IgD-negative memory B cell (primary cell): Measurements from ENCODE around the gene KDM1B. TPM values are rescaled to one million over a fixed set of nuclear protein-coding genes. Genes with fewer than 3 reads are reported as not detected.

ENCODE experiments used
- H3K27ac Mint-ChIP-seq, 3 donors: one replicate each; pipeline ENCODE4 v1.8.0; 2020 to 2022; ENCODE audit warnings: mild to moderate bottlenecking in 3 of 3, mixed read lengths in 3 of 3, moderate library complexity in 1 of 3
- H3K27me3 Mint-ChIP-seq: one replicate; pipeline ENCODE4 v1.8.0; 2021; ENCODE audit warnings: mixed read lengths
- H3K36me3 Mint-ChIP-seq: one replicate; pipeline ENCODE4 v1.8.0; 2020; ENCODE audit warnings: mild to moderate bottlenecking, mixed read lengths
- H3K4me1 Mint-ChIP-seq, 3 donors: one replicate each; pipeline ENCODE4 v1.8.0; 2020 to 2022; ENCODE audit warnings: mixed read lengths in 3 of 3, mild to moderate bottlenecking in 1 of 3
- H3K4me3 Mint-ChIP-seq, 4 donors: one replicate each; pipeline ENCODE4 v1.8.0; 2020 to 2022; ENCODE audit warnings: mild to moderate bottlenecking in 4 of 4, mixed read lengths in 4 of 4, moderate library complexity in 3 of 4
- H3K9me3 Mint-ChIP-seq, 3 donors: one replicate each; pipeline ENCODE4 v1.8.0; 2020 to 2021; ENCODE audit warnings: mixed read lengths in 3 of 3, mild to moderate bottlenecking in 1 of 3
- polyA plus RNA-seq: library from polyadenylated mRNA; unstranded; fragments of 300-500 nt; fragmentation: Illumina TruSeq; gene quantifications from one replicate; pipeline ENCODE4 v1.2.3, GENCODE V29; 2021

KDM1B gene, protein sequence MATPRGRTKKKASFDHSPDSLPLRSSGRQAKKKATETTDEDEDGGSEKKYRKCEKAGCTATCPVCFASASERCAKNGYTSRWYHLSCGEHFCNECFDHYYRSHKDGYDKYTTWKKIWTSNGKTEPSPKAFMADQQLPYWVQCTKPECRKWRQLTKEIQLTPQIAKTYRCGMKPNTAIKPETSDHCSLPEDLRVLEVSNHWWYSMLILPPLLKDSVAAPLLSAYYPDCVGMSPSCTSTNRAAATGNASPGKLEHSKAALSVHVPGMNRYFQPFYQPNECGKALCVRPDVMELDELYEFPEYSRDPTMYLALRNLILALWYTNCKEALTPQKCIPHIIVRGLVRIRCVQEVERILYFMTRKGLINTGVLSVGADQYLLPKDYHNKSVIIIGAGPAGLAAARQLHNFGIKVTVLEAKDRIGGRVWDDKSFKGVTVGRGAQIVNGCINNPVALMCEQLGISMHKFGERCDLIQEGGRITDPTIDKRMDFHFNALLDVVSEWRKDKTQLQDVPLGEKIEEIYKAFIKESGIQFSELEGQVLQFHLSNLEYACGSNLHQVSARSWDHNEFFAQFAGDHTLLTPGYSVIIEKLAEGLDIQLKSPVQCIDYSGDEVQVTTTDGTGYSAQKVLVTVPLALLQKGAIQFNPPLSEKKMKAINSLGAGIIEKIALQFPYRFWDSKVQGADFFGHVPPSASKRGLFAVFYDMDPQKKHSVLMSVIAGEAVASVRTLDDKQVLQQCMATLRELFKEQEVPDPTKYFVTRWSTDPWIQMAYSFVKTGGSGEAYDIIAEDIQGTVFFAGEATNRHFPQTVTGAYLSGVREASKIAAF
- 2.3 TPM for polyA plus RNA-seq

DNA sequence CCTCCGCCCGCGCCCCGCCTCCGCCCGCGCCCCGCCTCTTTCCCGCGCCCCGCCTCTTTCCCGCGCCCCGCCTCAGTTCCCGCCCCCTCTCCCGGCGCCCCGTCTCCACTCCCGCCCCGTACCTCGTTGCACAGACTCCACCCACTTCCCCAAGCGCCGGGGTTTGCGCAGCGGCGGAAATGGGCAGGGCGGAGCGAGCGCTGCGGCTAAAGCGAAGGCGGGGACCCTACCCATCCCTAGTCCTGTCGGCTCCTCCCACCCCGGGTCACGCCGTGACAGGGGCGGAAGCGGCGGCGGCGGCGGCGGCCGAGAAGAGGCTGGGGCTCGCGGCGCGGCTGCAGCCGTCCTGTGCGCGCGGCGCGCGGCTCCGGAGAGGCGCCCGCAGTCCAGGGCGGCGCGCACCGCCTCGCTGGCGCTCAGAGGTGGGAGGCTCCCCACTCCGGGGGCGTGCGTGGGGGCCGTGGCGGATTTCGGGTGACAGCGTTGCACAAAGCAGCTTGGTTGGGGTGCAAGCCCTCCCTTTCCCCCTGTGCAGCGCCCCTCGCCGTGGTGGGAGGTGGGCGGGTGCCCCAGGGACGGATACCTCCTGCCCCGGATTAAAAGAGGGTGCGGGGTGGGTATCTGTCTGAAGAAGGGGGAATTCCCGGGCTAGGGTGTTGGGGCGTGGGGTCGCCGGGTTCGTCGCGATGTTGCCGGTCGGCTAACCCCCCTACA, at the start of gene KDM1B:
Gene KDM1B (plus strand): TSS at position 273 of the 714 bp plus-strand sequence. CDS start 4,474 bp downstream, outside the sequence.
- Mint-ChIP-seq H3K27ac (peak within 1 kb of the TSS; percentile 94 to 98 (median 95)), H3K4me3 (peak within 1 kb of the TSS; percentile 98 to 99 (median 98)), H3K27me3 (no peaks in the 10 kb centered on the region), H3K4me1 (peaks cover 18 to 35% (median 19%) of the 10 kb centered on the region in 3 donors), H3K36me3 (peaks cover 10% of the 10 kb centered on the region), H3K9me3 (no peaks in the 10 kb centered on the region)

DNA sequence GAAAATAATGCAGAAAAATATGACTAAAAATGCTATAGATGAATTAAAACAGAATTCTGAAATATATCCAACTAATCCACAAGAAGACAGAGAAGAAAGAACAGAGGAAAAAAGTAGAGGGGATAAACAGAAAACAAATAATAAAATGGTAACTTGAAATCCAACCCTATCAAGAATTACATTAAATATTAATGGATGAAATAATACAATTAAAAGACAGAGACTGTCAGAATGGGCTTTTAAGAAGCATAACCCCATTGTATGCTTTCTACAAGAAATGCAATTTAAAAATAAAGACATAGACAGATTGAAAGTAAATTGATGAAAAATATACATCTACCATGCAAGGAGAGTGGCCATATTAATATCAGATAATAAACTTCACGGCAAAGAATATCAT, 48.2 kb upstream of the KDM1B start:
- Mint-ChIP-seq H3K9me3 (peaks cover 2 to 17% (median 9%) of the 10 kb centered on the region in 3 donors), H3K27ac (no peak overlapping the region), H3K4me1 (no peaks in the 10 kb centered on the region)

DNA sequence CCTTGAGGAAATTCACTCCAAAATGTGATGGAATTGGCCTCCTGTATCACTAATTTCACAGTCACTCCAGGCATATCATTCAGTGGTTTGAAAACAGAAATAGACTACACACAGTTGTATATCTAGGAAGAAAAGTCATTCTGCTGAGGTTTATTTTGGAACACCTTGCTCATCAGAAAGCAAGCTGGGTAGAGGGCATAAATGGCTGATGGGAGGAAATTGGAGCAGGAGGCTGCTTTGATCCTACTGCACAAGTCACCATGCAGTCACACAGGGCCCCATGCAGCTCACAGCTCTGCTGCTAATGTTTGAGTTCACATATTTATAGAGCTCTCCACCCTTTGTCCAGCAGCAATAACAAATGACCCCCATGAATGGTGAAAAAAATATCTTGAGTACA, 45.1 kb upstream of the KDM1B start:
- Mint-ChIP-seq H3K9me3 (peaks cover 2 to 17% (median 11%) of the 10 kb centered on the region in 3 donors), H3K4me3 (no peak overlapping the region), H3K27me3 (peaks cover 8% of the 10 kb centered on the region), H3K36me3 (peaks cover 2% of the 10 kb centered on the region), H3K4me1 (no peaks in the 10 kb centered on the region), H3K27ac (no peak overlapping the region)

More for the DNA sequence above, 48.2 kb upstream of the KDM1B start:
- Mint-ChIP-seq H3K27me3 (peaks cover 5% of the 10 kb centered on the region), H3K36me3 (peaks cover 2% of the 10 kb centered on the region), H3K4me3 (no peak overlapping the region)

DNA sequence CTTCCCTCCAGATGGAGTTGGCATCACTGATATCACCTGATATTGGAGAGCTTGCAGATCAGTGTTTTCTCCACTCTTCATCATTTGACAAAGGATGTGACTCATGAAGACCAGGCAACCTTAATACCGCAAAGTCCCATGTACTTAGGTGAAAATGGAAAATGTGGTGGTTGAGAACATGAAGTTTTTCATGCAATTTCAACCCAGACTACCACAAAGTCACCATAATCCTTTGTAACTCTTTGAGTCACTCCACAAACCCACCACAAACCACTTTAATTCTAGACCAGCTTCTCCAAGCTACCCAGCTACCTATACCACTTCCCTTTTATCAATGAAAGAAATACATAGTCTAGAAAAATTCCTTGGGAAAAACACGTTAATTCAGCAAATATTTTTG, 39.9 kb upstream of the KDM1B start:
- H3K9me3 Mint-ChIP-seq, result peaks cover 0 to 4% (median 0%) of the 10 kb centered on the region in 3 donors
- H3K4me3 Mint-ChIP-seq, result no peak overlapping the region
- no peaks in the 10 kb centered on the region for H3K36me3 Mint-ChIP-seq
- no peaks in the 10 kb centered on the region for H3K4me1 Mint-ChIP-seq
- H3K27ac Mint-ChIP-seq, result no peak overlapping the region
- peaks cover 7% of the 10 kb centered on the region for H3K27me3 Mint-ChIP-seq

DNA sequence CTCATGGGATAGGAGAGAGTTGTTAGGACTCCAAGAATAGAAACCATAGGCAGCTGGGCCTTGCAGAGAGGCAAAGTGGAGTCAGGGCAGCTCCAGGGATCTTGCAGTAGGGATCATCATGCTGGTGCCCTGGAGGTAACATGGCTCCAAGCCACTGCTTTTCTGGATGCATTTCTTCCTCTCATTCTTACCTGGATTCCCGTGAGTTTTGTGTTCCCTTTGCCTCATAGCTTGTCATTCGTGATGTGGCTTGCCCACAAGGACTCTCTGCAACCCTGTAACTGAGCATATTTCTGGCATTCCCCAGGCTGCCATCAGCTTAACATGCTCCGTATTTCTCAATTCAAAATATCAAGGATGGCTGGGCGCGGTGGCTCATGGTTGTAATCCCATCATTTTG, 38.1 kb upstream of the KDM1B start:
- Mint-ChIP-seq H3K4me1 (no peaks in the 10 kb centered on the region), H3K27me3 (peaks cover 3% of the 10 kb centered on the region), H3K27ac (no peak overlapping the region), H3K4me3 (no peak overlapping the region), H3K36me3 (no peaks in the 10 kb centered on the region), H3K9me3 (peaks cover 0 to 4% (median 0%) of the 10 kb centered on the region in 3 donors)

DNA sequence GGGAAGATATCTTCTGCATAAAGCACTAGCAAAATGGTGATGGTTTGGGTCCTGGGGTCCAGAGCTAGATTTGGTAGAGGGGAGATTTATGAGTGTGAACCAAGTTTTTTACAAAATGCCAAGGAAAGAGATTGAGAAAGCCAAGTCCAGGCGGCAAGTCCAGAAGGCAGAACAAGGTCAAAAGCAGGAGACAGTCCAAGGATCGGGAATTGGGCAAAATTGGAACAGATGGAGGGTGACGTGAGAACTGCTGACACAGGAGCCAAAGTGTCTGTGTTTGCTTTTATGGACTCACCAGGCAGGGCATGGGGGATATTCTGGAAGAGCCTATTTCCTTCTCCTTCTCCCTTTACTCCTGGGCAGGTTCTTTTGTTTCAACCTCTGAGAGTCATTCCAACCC, 36.9 kb upstream of the KDM1B start:
- no peaks in the 10 kb centered on the region for H3K36me3 Mint-ChIP-seq
- H3K27me3 Mint-ChIP-seq, result peaks cover 3% of the 10 kb centered on the region
- H3K9me3 Mint-ChIP-seq, result peaks cover 0 to 4% (median 0%) of the 10 kb centered on the region in 3 donors
- peaks cover 0 to 7% (median 6%) of the 10 kb centered on the region in 3 donors for H3K4me1 Mint-ChIP-seq
- no peak overlapping the region for H3K4me3 Mint-ChIP-seq
- H3K27ac Mint-ChIP-seq, result no peak overlapping the region

DNA sequence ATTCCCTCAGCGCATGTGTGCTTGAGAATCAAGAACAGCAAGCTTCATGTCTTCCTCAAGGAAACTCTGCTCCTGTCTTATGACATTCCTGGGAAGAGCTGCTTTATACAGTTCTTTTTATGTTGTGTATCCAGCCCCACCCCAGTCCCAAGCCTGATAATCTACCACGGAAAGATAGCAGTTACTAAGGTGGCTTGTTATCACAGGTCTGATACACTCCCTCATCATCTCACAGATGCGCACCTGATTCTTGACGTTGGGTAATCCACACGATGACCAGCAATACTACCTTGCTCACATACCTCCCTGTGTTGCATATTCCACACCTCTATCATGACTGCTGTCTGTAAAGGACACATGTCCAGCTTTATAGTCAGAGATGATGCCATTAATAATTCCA, 36.0 kb upstream of the KDM1B start:
- Mint-ChIP-seq H3K4me3 (no peak overlapping the region), H3K27ac (no peak overlapping the region), H3K36me3 (no peaks in the 10 kb centered on the region), H3K27me3 (no peaks in the 10 kb centered on the region), H3K4me1 (peaks cover 0 to 7% (median 6%) of the 10 kb centered on the region in 3 donors), H3K9me3 (peaks cover 0 to 4% (median 0%) of the 10 kb centered on the region in 3 donors)

DNA sequence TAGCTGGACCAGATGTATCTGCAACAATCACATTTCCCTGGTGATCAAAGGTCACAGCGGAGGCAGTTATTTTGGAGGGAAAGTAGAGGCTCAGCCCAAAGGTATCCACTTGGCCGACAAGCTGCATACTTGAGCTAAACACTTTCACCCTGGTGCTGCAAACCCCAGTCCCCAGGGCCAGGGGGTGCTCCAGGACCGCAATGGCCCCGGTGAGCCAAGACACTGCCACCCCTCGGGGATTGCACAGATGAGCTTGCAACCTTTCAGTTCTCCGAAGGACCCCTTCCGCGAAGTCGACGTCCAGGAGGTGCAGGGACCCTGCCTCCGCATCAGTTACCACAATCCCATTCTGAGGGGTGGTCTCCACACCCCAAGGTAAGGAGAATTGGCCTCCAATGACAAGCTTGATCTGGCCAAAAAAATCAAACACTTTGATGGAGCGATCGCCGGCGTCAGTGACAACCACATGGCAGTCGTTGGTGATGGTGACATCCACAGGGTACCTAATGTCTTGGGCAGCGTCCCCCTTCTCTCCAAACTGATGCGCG, 33.6 kb upstream of the KDM1B start:
- Mint-ChIP-seq H3K9me3 (peaks cover 0 to 2% (median 0%) of the 10 kb centered on the region in 3 donors), H3K27ac (no peak overlapping the region)

DNA sequence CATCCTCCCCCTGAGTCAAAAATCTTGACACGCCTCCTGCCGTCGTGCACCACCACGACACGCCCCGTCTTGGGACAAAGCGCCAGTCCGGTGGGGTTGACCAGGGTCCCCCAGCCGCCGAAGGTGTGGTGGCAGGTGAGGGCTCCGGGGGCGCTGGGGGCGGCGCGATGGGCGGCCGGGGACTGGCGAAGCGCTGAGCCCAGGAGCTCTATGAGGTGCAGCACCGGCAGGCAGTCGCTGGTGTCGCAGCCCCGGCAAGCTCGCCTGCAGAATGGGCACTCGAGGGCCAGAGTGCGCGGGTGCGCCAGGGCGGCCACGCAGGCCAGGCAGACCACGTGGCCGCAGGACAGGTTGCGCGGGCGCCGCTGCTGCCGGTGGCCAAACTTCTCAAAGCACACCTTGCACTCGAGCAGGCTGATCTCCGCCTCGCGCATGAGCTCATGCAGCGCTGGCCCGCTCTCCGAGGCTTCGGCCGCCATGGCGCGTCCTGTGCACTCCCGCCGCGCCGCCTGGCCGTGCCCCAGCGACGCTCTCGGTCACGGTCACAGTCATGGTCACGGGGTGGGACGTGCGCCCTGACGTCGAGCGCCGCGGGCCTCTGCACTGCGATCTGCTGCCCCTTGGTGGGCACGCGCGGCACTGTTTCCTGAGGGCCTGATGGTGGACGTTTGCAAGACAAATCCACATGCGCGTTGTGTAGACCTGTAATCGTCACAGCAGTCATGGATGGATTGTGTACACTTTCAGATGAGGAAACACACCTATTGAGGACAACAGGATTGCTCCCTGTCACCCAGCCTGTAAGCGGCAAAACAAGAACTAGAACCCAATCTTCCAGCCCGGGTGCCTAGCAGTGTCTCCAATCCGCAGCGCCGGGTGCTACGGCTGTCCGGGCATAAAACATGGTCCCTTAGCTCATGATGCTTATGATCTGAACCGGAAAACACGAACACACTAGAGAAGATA, 32.8 kb upstream of the KDM1B start, which contains the start of gene NHLRC1:
Gene NHLRC1 (minus strand): TSS at position 550 of the 966 bp plus-strand sequence. CDS start 71 bp downstream, at position 479.
- H3K27ac Mint-ChIP-seq, result peak within 1 kb of the TSS in 2 of 3 donors; percentile 78 to 91
- no peaks in the 10 kb centered on the region for H3K27me3 Mint-ChIP-seq
- peaks cover 0 to 7% (median 6%) of the 10 kb centered on the region in 3 donors for H3K4me1 Mint-ChIP-seq
- peaks cover 0 to 2% (median 0%) of the 10 kb centered on the region in 3 donors for H3K9me3 Mint-ChIP-seq
- H3K36me3 Mint-ChIP-seq, result no peaks in the 10 kb centered on the region
- H3K4me3 Mint-ChIP-seq, result peak within 1 kb of the TSS; percentile 74 to 95 (median 90)

More for the DNA sequence above, 33.6 kb upstream of the KDM1B start:
- H3K36me3 Mint-ChIP-seq, result no peaks in the 10 kb centered on the region
- peaks cover 0 to 7% (median 6%) of the 10 kb centered on the region in 3 donors for H3K4me1 Mint-ChIP-seq
- H3K4me3 Mint-ChIP-seq, result peak overlapping the region; percentile 67 to 92 (median 72)
- no peaks in the 10 kb centered on the region for H3K27me3 Mint-ChIP-seq

DNA sequence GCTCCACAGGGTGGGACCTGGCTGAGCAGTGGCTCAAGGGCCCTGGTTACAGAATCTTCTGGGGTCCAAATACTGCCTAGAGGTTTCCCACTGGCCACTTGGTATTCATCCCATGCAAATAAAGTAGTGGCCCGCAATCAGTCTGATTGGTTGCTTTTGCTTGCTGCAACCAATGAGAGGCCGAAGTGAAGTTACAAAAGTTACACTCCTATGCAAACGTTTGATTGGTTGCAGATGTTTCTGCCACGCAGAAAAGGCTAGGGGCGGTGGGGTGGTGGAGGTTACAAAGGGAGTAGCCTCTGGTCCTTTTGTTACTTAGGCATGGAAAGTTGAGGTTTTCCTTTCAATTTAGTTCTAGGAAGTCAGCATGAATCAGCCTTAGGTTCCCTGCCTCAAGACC, 29.1 kb upstream of the KDM1B start:
- Mint-ChIP-seq H3K4me3 (no peak overlapping the region), H3K27ac (no peak overlapping the region), H3K9me3 (peaks cover 0 to 2% (median 0%) of the 10 kb centered on the region in 3 donors), H3K36me3 (peaks cover 6% of the 10 kb centered on the region), H3K27me3 (no peaks in the 10 kb centered on the region), H3K4me1 (peaks cover 0 to 7% (median 6%) of the 10 kb centered on the region in 3 donors)

DNA sequence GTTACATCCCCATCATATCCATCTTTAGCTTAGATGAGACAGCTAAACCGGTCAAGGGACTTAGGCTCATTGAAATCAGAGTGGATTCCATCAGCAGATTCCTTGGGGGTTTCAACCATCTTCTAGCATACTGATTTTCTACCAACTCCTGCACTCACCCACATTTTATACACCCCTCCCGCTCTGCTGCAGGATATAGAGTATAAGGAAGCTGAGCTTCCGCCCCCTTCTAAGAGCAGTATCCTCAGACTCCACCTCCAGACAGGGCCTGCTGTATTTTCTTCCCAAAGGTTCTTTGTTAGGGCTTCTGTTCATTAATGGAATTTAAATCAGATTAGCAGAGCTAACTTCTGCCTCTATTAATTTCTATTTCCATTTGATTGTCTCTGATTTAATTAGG, 22.9 kb upstream of the KDM1B start:
- Mint-ChIP-seq H3K4me3 (peak overlapping the region in 1 of 4 donors; percentile 17), H3K27me3 (no peaks in the 10 kb centered on the region), H3K27ac (no peak overlapping the region), H3K4me1 (no peaks in the 10 kb centered on the region), H3K36me3 (peaks cover 11% of the 10 kb centered on the region), H3K9me3 (no peaks in the 10 kb centered on the region)

DNA sequence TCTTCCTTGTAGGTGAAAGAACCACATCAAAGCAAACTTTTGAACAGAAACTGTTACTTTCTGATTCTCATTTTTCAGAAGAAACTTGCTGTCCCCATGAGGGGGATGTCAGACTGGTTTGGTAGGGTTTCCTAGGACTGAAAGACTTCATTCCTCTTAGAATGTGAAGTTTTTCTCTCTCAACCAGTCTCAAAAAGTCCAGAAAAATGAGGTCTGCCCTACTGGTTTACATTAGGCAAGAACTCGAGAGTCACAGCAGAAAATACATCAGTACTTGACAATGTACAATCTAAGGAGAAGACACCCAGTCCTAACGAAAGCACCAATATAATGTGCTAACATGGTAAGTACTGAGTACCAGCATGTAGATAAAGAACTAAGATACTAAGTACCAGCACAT, 20.1 kb upstream of the KDM1B start:
- H3K36me3 Mint-ChIP-seq, result peaks cover 6% of the 10 kb centered on the region
- no peaks in the 10 kb centered on the region for H3K9me3 Mint-ChIP-seq
- no peaks in the 10 kb centered on the region for H3K4me1 Mint-ChIP-seq
- H3K4me3 Mint-ChIP-seq, result no peak overlapping the region
- H3K27me3 Mint-ChIP-seq, result no peaks in the 10 kb centered on the region
- H3K27ac Mint-ChIP-seq, result no peak overlapping the region

DNA sequence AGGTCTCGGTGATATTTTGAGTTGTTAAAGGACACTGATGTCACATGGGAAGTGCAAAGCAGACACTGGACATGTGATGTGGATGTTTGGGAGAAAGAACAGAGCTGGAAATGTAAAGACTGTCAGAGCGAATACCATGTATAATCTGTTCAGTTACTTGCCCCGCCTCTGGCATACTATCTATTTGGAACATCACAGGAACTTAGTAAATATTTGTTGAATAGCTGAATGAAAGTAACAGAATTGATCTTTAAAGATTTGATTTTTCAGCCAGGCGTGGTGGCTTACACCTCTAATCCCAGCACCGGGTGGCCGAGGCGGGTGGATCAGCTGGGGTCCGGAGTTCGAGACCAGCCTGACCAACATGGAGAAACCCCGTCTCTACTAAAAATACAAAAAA, 19.0 kb upstream of the KDM1B start:
- Mint-ChIP-seq H3K9me3 (no peaks in the 10 kb centered on the region), H3K27ac (no peak overlapping the region), H3K36me3 (peaks cover 9% of the 10 kb centered on the region), H3K27me3 (no peaks in the 10 kb centered on the region), H3K4me1 (no peaks in the 10 kb centered on the region), H3K4me3 (peak overlapping the region in 1 of 4 donors; percentile 28)
